ENCODE measurements around the gene CCDC80.

GRCh38 chr3:112623717-112624116 lies 17.2 kb downstream of the CCDC80 start:
- TF ChIP-seq POLR2A (IDR thresholded peaks at IDR 0.05), result no peak
- TF ChIP-seq, protein P1, sequence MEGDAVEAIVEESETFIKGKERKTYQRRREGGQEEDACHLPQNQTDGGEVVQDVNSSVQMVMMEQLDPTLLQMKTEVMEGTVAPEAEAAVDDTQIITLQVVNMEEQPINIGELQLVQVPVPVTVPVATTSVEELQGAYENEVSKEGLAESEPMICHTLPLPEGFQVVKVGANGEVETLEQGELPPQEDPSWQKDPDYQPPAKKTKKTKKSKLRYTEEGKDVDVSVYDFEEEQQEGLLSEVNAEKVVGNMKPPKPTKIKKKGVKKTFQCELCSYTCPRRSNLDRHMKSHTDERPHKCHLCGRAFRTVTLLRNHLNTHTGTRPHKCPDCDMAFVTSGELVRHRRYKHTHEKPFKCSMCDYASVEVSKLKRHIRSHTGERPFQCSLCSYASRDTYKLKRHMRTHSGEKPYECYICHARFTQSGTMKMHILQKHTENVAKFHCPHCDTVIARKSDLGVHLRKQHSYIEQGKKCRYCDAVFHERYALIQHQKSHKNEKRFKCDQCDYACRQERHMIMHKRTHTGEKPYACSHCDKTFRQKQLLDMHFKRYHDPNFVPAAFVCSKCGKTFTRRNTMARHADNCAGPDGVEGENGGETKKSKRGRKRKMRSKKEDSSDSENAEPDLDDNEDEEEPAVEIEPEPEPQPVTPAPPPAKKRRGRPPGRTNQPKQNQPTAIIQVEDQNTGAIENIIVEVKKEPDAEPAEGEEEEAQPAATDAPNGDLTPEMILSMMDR (IDR thresholded peaks at IDR 0.05), result no peak

All from lower leg skin (tissue), 3 donors.